SK-N-MC (cell line): Measurements from ENCODE around the gene PSMD13.

Experiments
- EZH2 ChIP-seq: fragments of 200-600 bp; sonication (generic); IDR thresholded peaks from one replicate; pipeline ENCODE4 v1.6.1; 2017; ENCODE audit warnings: antibody characterized with exemption
- FOXP2 ChIP-seq: optimal IDR thresholded peaks from 2 replicates; pipeline ENCODE3; 2011; ENCODE audit warnings: mild to moderate bottlenecking, moderate library complexity; ENCODE audit not compliant: insufficient read depth; ENCODE audit errors: extremely low read length, control extremely low read depth
- POLR2AphosphoS5 ChIP-seq: IDR thresholded peaks from 2 replicates; pipeline ENCODE4 v1.6.1; 2012; ENCODE audit warnings: mild to moderate bottlenecking, low read depth, low read length, borderline replicate concordance

- TF ChIP-seq POLR2AphosphoS5 (no peak), EZH2 (no peak), FOXP2 (no peak)
Observed at GRCh38 chr11:282171-282570, 45.4 kb downstream of the PSMD13 start.
